ENCODE measurements around the gene IFI16. TPM values are rescaled to one million over a fixed set of nuclear protein-coding genes. Genes with fewer than 3 reads are reported as not detected.

IFI16 gene
- total RNA-seq, 1 experiment from 2014 or later, result 31.3 TPM

- Histone ChIP-seq H3F3A (ENCODE audit: insufficient read depth, low read depth) (no peaks in the 10 kb centered on the region), H3K9me2 (ENCODE audit: insufficient read depth) (no peaks in the 10 kb centered on the region), H3K9me3 (ENCODE audit: insufficient read depth, low read depth) (no peaks in the 10 kb centered on the region), H3K4me3 (no peak overlapping the region), H3K36me3 (ENCODE audit: low read depth) (no peaks in the 10 kb centered on the region), H3K4me2 (no peak overlapping the region), H4K20me1 (ENCODE audit: insufficient read depth) (no peaks in the 10 kb centered on the region), H3K27me3 (ENCODE audit: insufficient read depth, low read depth) (no peaks in the 10 kb centered on the region), H2AFZ (no peak overlapping the region), H3K27ac (no peak overlapping the region), H3K4me1 (replicated peaks; ENCODE audit: insufficient read depth) (no peaks in the 10 kb centered on the region), H3K79me2 (ENCODE audit: low read depth) (no peaks in the 10 kb centered on the region)
- DNase-seq, result no peak
- intact Hi-C loops (cut with micrococcal nuclease; ENCODE audit: unreplicated experiment), result no loop called here
- no TSS peak for BruUV-seq (replicated peaks)
- POLR2A ChIA-PET (ENCODE audit: unreplicated experiment), result no interaction called here
- TF ChIP-seq EZH2 (IDR thresholded peaks at IDR 0.05; ENCODE audit: low read depth) (no peak), CTCF (conservative IDR thresholded peaks at IDR 0.05) (no peak)
- CTCF ChIA-PET, result no interaction called here
Observed at GRCh38 chr1:159014003-159014571, 4.4 kb downstream of the IFI16 start.

- no peak for DNase-seq
- no peaks in the 10 kb centered on the region for H3K9me2 ChIP-seq (ENCODE audit: insufficient read depth)
- H3F3A ChIP-seq (ENCODE audit: insufficient read depth, low read depth), result no peaks in the 10 kb centered on the region
- no peak overlapping the region for H3K4me2 ChIP-seq
- H3K27me3 ChIP-seq (ENCODE audit: insufficient read depth, low read depth), result no peaks in the 10 kb centered on the region
- no peaks in the 10 kb centered on the region for H3K9me3 ChIP-seq (ENCODE audit: insufficient read depth, low read depth)
- H4K20me1 ChIP-seq (ENCODE audit: insufficient read depth), result no peaks in the 10 kb centered on the region
- no peak overlapping the region for H3K4me3 ChIP-seq
- intact Hi-C loops (cut with micrococcal nuclease; ENCODE audit: unreplicated experiment), result no loop called here
- H2AFZ ChIP-seq, result no peak overlapping the region
- no TSS peak for BruUV-seq (replicated peaks)
- no peaks in the 10 kb centered on the region for H3K79me2 ChIP-seq (ENCODE audit: low read depth)
- ChIA-PET CTCF (no interaction called here), POLR2A (ENCODE audit: unreplicated experiment) (no interaction called here)
- TF ChIP-seq CTCF (conservative IDR thresholded peaks at IDR 0.05) (no peak), EZH2 (IDR thresholded peaks at IDR 0.05; ENCODE audit: low read depth) (no peak)
- no peaks in the 10 kb centered on the region for H3K36me3 ChIP-seq (ENCODE audit: low read depth)
- H3K27ac ChIP-seq, result no peak overlapping the region
- no peaks in the 10 kb centered on the region for H3K4me1 ChIP-seq (replicated peaks; ENCODE audit: insufficient read depth)
Observed at GRCh38 chr1:159014851-159015250, 5.1 kb downstream of the IFI16 start.

- no peaks in the 10 kb centered on the region for H3K9me2 ChIP-seq (ENCODE audit: insufficient read depth)
- no peak overlapping the region for H3K4me3 ChIP-seq
- H3K79me2 ChIP-seq (ENCODE audit: low read depth), result no peaks in the 10 kb centered on the region
- ChIA-PET CTCF (no interaction called here), POLR2A (ENCODE audit: unreplicated experiment) (no interaction called here)
- no peak overlapping the region for H3K4me2 ChIP-seq
- H3F3A ChIP-seq (ENCODE audit: insufficient read depth, low read depth), result no peaks in the 10 kb centered on the region
- no peaks in the 10 kb centered on the region for H3K4me1 ChIP-seq (replicated peaks; ENCODE audit: insufficient read depth)
- BruUV-seq (replicated peaks), result no TSS peak
- peaks cover 6% of the 10 kb centered on the region; the same call in 1 of the 2 replicates for H3K27me3 ChIP-seq (ENCODE audit: insufficient read depth, low read depth)
- H3K27ac ChIP-seq, result no peak overlapping the region
- intact Hi-C loops (cut with micrococcal nuclease; ENCODE audit: unreplicated experiment), result no loop called here
- no peak overlapping the region for H2AFZ ChIP-seq
- no peaks in the 10 kb centered on the region for H3K9me3 ChIP-seq (ENCODE audit: insufficient read depth, low read depth)
- no peak for TF ChIP-seq CTCF (conservative IDR thresholded peaks at IDR 0.05)
- TF ChIP-seq EZH2 (IDR thresholded peaks at IDR 0.05; ENCODE audit: low read depth), result no peak
- no peaks in the 10 kb centered on the region for H4K20me1 ChIP-seq (ENCODE audit: insufficient read depth)
- no peaks in the 10 kb centered on the region for H3K36me3 ChIP-seq (ENCODE audit: low read depth)
- no peak for DNase-seq
Observed at GRCh38 chr1:159015440-159015909, 5.8 kb downstream of the IFI16 start.

Data from PC-9 (cell line).